ENCODE data around the gene RNF212B. TPM values are rescaled to one million over a fixed set of nuclear protein-coding genes. Genes with fewer than 3 reads are reported as not detected.
"Not testable (repeated sequence)": the region's sequence is repeated elsewhere in the genome, so short reads cannot be mapped to it uniquely, and the experiment has no call there.

The RNF212B gene
- total RNA-seq (2014; rRNA removed; shearing (Covaris generic)) = not detected in 2 replicates

GRCh38 chr14:23237772-23238594, at the start of gene RNF212B:
Gene RNF212B, plus strand, starts transcription at chr14:23237936. Its CDS starts 2,410 bp downstream, at chr14:23240346.
- DNase-seq (ENCODE audit: low spot score) = peak; percentile 78

GRCh38 chr14:23193432-23193831, 44.3 kb upstream of the RNF212B start:
- DNase-seq (ENCODE audit: low spot score) = no peak

GRCh38 chr14:23195552-23196101, 42.1 kb upstream of the RNF212B start:
- no peak for DNase-seq (ENCODE audit: low spot score)

GRCh38 chr14:23196487-23196886, 41.2 kb upstream of the RNF212B start:
- DNase-seq (ENCODE audit: low spot score) = not testable (repeated sequence)

- not testable (repeated sequence) for DNase-seq (ENCODE audit: low spot score)
Observed at GRCh38 chr14:23199141-23199540, 38.6 kb upstream of the RNF212B start.

GRCh38 chr14:23202001-23202400, 35.7 kb upstream of the RNF212B start:
- no peak for DNase-seq (ENCODE audit: low spot score)

GRCh38 chr14:23206422-23207145, 31.2 kb upstream of the RNF212B start:
- DNase-seq (ENCODE audit: low spot score) = no peak

- DNase-seq (ENCODE audit: low spot score) = no peak
Observed at GRCh38 chr14:23207146-23207540, 30.6 kb upstream of the RNF212B start.

GRCh38 chr14:23208324-23208723, 29.4 kb upstream of the RNF212B start:
- no peak for DNase-seq (ENCODE audit: low spot score)

- no peak for DNase-seq (ENCODE audit: low spot score)
Observed at GRCh38 chr14:23209651-23210423, 27.9 kb upstream of the RNF212B start.

GRCh38 chr14:23215421-23215820, 22.3 kb upstream of the RNF212B start:
- DNase-seq (ENCODE audit: low spot score) = no peak

GRCh38 chr14:23217032-23218020, 20.4 kb upstream of the RNF212B start:
- no peak for DNase-seq (ENCODE audit: low spot score)

GRCh38 chr14:23219075-23219474, 18.7 kb upstream of the RNF212B start:
- no peak for DNase-seq (ENCODE audit: low spot score)

GRCh38 chr14:23224958-23225357, 12.8 kb upstream of the RNF212B start:
- DNase-seq (ENCODE audit: low spot score) = not testable (repeated sequence)

GRCh38 chr14:23227566-23227965, 10.2 kb upstream of the RNF212B start:
- no peak for DNase-seq (ENCODE audit: low spot score)

GRCh38 chr14:23228812-23229211, 8.9 kb upstream of the RNF212B start:
- no peak for DNase-seq (ENCODE audit: low spot score)

- DNase-seq (ENCODE audit: low spot score) = not testable (repeated sequence)
Observed at GRCh38 chr14:23232241-23232808, 5.4 kb upstream of the RNF212B start.

GRCh38 chr14:23240661-23241060, 2.9 kb downstream of the RNF212B start:
- no peak for DNase-seq (ENCODE audit: low spot score)

GRCh38 chr14:23241061-23241715, 3.5 kb downstream of the RNF212B start:
- DNase-seq (ENCODE audit: low spot score) = not testable (repeated sequence)
